Globus pallidus (tissue), 1 donor: Measurements from ENCODE around the gene ZNF143.
"Not testable (repeated sequence)": the region's sequence is repeated elsewhere in the genome, so short reads cannot be mapped to it uniquely, and the experiment has no call there.

Experiments
- DNase-seq: peaks from one replicate; pipeline ENCODE4 v3.0.0-alpha.2; 2015; ENCODE audit warnings: low spot score

ZNF143 gene

GRCh38 chr11:9498457-9499078, 37.8 kb downstream of the ZNF143 start:
- no peak for DNase-seq

GRCh38 chr11:9506489-9507276, 45.9 kb downstream of the ZNF143 start:
- DNase-seq: peak; percentile 65

- DNase-seq: no peak
Observed at GRCh38 chr11:9507277-9507580, 46.4 kb downstream of the ZNF143 start.

- no peak for DNase-seq
Observed at GRCh38 chr11:9509041-9509440, 48.2 kb downstream of the ZNF143 start.

GRCh38 chr11:9512370-9513019, 51.7 kb downstream of the ZNF143 start:
- DNase-seq: no peak

- DNase-seq: not testable (repeated sequence)
Observed at GRCh38 chr11:9514576-9514975, 53.8 kb downstream of the ZNF143 start.

- DNase-seq: no peak
Observed at GRCh38 chr11:9516113-9516512, 55.3 kb downstream of the ZNF143 start.

GRCh38 chr11:9518835-9519410, 58.1 kb downstream of the ZNF143 start:
- DNase-seq: no peak

- no peak for DNase-seq
Observed at GRCh38 chr11:9524001-9524400, 63.2 kb downstream of the ZNF143 start.

GRCh38 chr11:9525116-9525515, 64.3 kb downstream of the ZNF143 start:
- no peak for DNase-seq

- DNase-seq: no peak
Observed at GRCh38 chr11:9527481-9528135, 66.8 kb downstream of the ZNF143 start.

- DNase-seq: no peak
Observed at GRCh38 chr11:9528136-9528501, 67.3 kb downstream of the ZNF143 start.

GRCh38 chr11:9528573-9529333, 67.9 kb downstream of the ZNF143 start:
- DNase-seq: no peak

GRCh38 chr11:9529334-9529650, 68.5 kb downstream of the ZNF143 start:
- no peak for DNase-seq

GRCh38 chr11:9530020-9530621, 69.3 kb downstream of the ZNF143 start:
- DNase-seq: no peak

GRCh38 chr11:9530901-9531625, 70.3 kb downstream of the ZNF143 start:
- DNase-seq: no peak

- DNase-seq: no peak
Observed at GRCh38 chr11:9533058-9533457, 72.2 kb downstream of the ZNF143 start.

GRCh38 chr11:9533736-9534473, 73.1 kb downstream of the ZNF143 start:
- no peak for DNase-seq

- DNase-seq: peak; percentile 45
Observed at GRCh38 chr11:9535189-9535781, 74.5 kb downstream of the ZNF143 start.

- no peak for DNase-seq
Observed at GRCh38 chr11:9538548-9538947, 77.7 kb downstream of the ZNF143 start.
